Activated CD4-positive, alpha-beta T cell treated with anti-CD3 and anti-CD28 coated beads for 36 hours (primary cell): ENCODE measurements around the gene TNFRSF14. TPM values are rescaled to one million over a fixed set of nuclear protein-coding genes. Genes with fewer than 3 reads are reported as not detected.
"Not testable (repeated sequence)": the region's sequence is repeated elsewhere in the genome, so short reads cannot be mapped to it uniquely, and the experiment has no call there.

ENCODE experiments used
- ATAC-seq: fragments of 200-7000 bp; cut with Tn5 transposase; one replicate; pipeline ENCODE4 v1.10.0; 2021; ENCODE audit warnings: mild to moderate bottlenecking, moderate library complexity
- CTCF ChIA-PET: fragments of 350-600 bp; sonication (Branson Sonifier 250); formaldehyde crosslinking; loops from one replicate; lab custom pipeline; 2021; ENCODE audit warnings: antibody characterized with exemption; lab: Charles Lee
- POLR2A ChIA-PET: fragments of 350-600 bp; sonication (Branson Sonifier 250); formaldehyde crosslinking; loops from one replicate; lab custom pipeline; 2021; ENCODE audit warnings: antibody characterized with exemption, inconsistent platforms; lab: Charles Lee
- DNase-seq: peaks from one replicate; pipeline ENCODE4 v3.0.0-alpha.2; 2020
- H3K27ac Mint-ChIP-seq: one replicate; pipeline ENCODE4 v1.8.0; 2021; ENCODE audit warnings: mixed read lengths
- H3K27me3 Mint-ChIP-seq: one replicate; pipeline ENCODE4 v1.8.0; 2021; ENCODE audit warnings: mixed read lengths
- H3K36me3 Mint-ChIP-seq: one replicate; pipeline ENCODE4 v1.8.0; 2021; ENCODE audit warnings: low read depth, mixed read lengths
- H3K4me1 Mint-ChIP-seq: one replicate; pipeline ENCODE4 v1.8.0; 2021; ENCODE audit warnings: mixed read lengths
- H3K4me3 Mint-ChIP-seq: one replicate; pipeline ENCODE4 v1.8.0; 2021; ENCODE audit warnings: mild to moderate bottlenecking, moderate library complexity, mixed read lengths
- H3K9me3 Mint-ChIP-seq: one replicate; pipeline ENCODE4 v1.8.0; 2021; ENCODE audit warnings: low read depth, mixed read lengths
- intact Hi-C, 2 experiments: fragments of 100-400 bp; cut with DNase I in 1 of 2; cut with micrococcal nuclease in 1 of 2; formaldehyde crosslinking; loops; one replicate each; pipeline versions ENCODE4 v1.14.2 to v1.15.1; 2022 to 2024; cut with DNase I, micrococcal nuclease
- total RNA-seq, 2 experiments: library from RNA; stranded (reverse); gene quantifications; one replicate each; pipeline ENCODE4 v1.2.3, GENCODE V29; 2021

Gene TNFRSF14
- total RNA-seq, 2 experiments from 2014 or later, result 135 to 145 TPM

DNA sequence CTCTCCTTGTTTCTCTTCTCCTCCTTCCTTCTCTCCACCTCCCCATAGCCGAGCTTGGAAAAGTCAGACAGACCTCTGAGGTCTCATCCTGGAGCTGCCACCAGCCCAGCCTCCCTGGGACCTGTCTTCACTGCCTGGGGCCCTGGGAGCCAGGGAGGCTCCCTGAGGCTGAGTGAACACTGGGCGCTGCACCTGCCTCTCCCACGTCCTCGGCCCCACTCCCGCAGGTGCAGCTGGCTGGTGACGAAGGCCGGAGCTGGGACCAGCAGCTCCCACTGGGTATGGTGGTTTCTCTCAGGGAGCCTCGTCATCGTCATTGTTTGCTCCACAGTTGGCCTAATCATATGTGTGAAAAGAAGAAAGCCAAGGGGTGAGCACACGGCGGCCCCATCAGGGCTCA, 5.3 kb downstream of the TNFRSF14 start:
- Mint-ChIP-seq H3K4me1 (peaks cover 19% of the 10 kb centered on the region), H3K9me3 (no peaks in the 10 kb centered on the region), H3K27ac (peak overlapping the region; percentile 80), H3K4me3 (no peak overlapping the region), H3K27me3 (no peaks in the 10 kb centered on the region), H3K36me3 (peaks cover 26% of the 10 kb centered on the region)
- no peak for DNase-seq
- no peak for ATAC-seq
- intact Hi-C loops, result no loop called here
- ChIA-PET POLR2A (no interaction called here), CTCF (interaction anchor here (0.6 to 1.3 kb wide), 6 partner anchors 17 to 883 kb away, joined by 3 to 4 read pairs (median 3); no protein-coding TSS in a partner anchor)

DNA sequence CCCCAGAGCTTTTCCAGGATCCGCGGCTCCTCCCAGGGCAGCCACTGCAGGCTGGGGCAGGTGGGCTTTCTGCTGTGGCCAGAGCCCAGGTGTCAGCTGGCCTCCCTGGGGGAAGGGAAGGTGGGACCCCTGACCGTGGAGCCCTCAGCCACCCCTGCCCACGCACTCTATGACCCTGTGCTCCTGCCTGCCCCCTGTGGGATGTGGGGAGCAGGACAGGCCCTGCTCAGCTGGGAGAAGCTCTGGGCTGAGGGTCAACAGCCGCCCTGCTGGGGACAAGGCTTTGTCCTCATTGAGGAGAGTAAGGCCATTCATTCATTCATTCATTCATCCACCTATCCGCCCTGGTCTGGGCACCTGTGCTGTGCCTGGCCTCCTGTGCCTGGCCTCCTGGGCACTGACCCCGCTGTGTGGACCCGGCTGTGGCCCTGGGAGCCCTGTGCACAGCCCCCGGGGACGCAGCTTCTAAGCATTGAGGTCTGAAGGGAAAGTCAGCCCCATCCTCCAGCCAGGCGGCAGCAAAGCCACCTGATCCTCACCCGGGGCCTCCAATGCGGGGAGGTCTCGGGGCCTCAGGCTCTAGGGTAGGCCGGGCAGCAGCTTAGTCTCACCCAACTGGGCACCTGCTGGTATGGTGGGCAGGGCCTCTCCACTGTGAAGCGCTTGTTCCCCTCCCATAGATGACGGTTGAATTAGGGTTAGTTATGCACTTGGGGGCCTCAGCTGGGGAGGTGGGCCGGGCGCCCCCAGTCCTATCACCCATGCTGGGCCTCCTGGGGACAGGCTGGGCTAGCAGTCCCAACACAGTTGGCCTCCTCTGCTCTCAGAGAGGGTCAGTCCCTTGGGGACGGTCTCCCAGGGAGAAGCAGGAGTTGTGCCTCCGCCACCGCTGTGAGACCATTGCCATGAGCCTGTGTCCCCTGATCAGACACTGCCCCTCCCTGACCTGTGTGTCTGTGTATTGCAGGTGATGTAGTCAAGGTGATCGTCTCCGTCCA, 6.0 kb downstream of the TNFRSF14 start:
- H3K27ac Mint-ChIP-seq, result no peak overlapping the region
- POLR2A ChIA-PET, result no interaction called here
- DNase-seq (peak; percentile 42), ATAC-seq (peak; percentile 50)
- intact Hi-C loops, result no loop called here
- H3K4me3 Mint-ChIP-seq, result no peak overlapping the region
- peaks cover 20% of the 10 kb centered on the region for H3K36me3 Mint-ChIP-seq
- no peaks in the 10 kb centered on the region for H3K9me3 Mint-ChIP-seq
- CTCF ChIA-PET, result interaction anchor here (0.8 to 1.3 kb wide), 5 partner anchors 16 to 52 kb away, joined by 3 to 4 read pairs (median 3); no protein-coding TSS in a partner anchor
- no peaks in the 10 kb centered on the region for H3K27me3 Mint-ChIP-seq
- H3K4me1 Mint-ChIP-seq, result peaks cover 19% of the 10 kb centered on the region

DNA sequence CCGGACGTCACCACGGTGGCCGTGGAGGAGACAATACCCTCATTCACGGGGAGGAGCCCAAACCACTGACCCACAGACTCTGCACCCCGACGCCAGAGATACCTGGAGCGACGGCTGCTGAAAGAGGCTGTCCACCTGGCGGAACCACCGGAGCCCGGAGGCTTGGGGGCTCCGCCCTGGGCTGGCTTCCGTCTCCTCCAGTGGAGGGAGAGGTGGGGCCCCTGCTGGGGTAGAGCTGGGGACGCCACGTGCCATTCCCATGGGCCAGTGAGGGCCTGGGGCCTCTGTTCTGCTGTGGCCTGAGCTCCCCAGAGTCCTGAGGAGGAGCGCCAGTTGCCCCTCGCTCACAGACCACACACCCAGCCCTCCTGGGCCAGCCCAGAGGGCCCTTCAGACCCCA, 7.0 kb downstream of the TNFRSF14 start:
- H3K27ac Mint-ChIP-seq, result no peak overlapping the region
- DNase-seq, result no peak
- CTCF ChIA-PET, result interaction anchor here (1.5 kb wide), 1 partner anchor 14 kb away, joined by 6 read pairs; no protein-coding TSS in a partner anchor

DNA sequence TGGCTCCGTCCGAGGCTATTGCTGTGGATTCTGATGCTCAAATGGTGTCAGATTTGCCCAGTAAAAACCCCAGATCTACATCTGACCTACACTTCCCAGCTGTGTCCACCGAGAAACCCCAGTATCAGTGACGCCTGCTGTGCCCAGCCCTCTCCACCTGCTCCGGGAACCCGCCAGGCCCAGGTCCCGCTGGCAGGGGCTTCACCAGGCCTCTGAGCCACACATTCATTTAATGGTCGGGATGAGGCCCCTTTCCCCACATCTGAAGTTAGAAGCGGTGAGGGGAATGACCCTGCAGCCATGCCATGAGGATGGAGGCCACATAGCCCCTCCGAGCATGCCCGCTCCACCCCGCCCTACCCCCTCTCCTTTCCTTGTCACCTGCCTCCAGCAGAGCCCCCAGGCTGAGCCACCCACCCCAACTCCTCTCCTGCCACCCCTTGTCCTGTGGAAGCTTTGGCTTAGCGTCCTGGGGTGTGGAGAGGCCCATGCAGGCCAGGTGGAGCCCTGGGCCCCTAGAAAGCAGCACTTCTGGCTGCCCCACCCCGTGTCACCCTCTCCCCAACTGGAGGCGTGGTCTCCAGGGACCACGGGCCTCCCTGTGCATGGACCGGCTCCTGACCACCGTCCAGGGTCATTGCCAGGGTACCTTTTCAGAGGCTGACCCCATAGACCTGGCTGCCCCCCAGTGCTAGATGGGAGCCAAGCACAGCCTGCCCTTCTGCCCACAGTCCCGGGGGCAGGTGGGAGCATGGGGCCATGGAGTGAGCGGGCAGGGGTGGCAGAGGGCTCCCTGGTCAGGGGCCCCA, 8.0 kb downstream of the TNFRSF14 start:
- ChIA-PET CTCF (interaction anchor here (0.6 to 1.5 kb wide), 2 partner anchors 13 to 37 kb away, joined by 3 to 6 read pairs; no protein-coding TSS in a partner anchor), POLR2A (interaction anchor here (1.4 kb wide), 1 partner anchor 8 kb away, joined by 5 read pairs; the partner anchor contains the start of gene TNFRSF14)
- Mint-ChIP-seq H3K27ac (no peak overlapping the region), H3K4me3 (no peak overlapping the region), H3K9me3 (no peaks in the 10 kb centered on the region), H3K4me1 (peaks cover 8% of the 10 kb centered on the region), H3K36me3 (peaks cover 9% of the 10 kb centered on the region), H3K27me3 (no peaks in the 10 kb centered on the region)
- DNase-seq, result no peak
- intact Hi-C loops, result no loop called here
- no peak for ATAC-seq

More for the DNA sequence above, 7.0 kb downstream of the TNFRSF14 start:
- POLR2A ChIA-PET, result no interaction called here
- H3K36me3 Mint-ChIP-seq, result peaks cover 13% of the 10 kb centered on the region
- H3K4me3 Mint-ChIP-seq, result no peak overlapping the region
- H3K9me3 Mint-ChIP-seq, result no peaks in the 10 kb centered on the region
- intact Hi-C loops, result no loop called here
- H3K4me1 Mint-ChIP-seq, result peaks cover 13% of the 10 kb centered on the region
- H3K27me3 Mint-ChIP-seq, result no peaks in the 10 kb centered on the region
- no peak for ATAC-seq

DNA sequence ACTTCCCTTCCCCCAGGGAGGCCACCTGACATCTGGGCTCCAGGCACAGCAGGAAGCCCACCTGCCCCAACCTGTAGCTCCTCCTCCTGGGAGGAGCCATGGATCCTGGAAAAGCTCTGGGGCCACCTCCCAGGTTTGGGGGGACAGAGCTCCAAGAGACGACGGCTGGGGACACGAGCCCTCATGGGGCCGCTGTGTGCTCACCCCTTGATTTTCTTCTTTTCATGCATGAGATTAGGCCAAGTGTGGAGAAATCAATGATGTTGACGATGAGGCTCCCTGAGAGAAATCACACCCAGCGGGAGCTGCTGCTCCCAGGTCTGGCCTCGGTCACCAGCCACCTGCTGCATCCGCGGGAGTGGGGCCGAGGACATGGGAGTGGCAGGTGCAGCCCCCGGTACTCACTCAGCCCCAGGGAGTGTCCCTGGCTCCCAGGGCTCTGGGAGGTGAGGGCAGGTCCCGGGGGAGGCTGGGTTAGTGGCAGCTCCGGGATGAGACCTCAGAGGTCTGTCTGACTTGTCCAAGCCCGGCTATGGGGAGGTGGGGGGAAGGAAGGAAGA, 8.7 kb downstream of the TNFRSF14 start:
- ATAC-seq, result no peak
- H3K27me3 Mint-ChIP-seq, result no peaks in the 10 kb centered on the region

DNA sequence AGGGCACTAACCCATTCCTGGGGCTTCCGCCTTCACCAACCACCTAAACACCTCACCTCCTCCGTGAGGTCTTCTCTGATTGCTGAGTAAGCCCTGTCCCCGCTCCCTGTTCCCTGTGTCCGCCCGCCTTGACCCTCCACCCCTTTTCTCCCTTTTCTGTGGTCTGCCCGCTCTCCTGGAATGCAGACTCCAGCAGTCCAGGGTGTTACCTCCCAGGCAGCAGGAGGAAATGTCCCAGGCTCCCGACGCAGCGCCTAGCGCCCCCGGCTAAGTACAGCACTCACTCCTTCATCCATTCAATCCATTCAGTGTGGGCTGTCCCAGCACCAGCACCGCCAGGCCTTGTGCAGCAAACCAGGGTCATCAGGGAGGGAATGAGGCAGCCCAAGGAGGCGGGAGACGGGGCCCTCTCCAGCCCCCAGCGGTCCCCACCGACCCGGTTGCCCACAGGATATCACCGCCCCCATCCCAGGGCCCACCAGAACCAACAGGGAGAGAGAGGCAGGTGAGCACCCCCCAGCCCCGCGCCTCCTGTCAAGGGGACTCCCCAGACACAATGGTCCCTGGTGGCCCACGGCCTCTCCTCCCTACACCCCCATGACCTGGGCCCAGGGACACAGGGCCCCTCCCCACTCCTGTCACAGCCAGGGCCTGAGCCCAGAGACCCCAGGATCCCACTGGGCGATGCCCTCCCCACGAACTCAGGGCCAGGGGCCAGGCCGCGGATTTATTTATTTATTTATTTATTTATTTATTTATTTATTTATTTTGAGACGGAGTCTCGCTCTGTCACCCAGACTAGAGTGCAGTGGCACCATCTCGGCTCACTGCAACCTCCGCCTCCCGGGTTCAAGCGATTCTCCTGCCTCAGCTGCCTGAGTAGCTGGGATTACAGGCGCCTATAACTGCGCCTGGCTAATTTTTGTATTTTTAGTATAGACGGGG, 10.2 kb downstream of the TNFRSF14 start:
- H3K27me3 Mint-ChIP-seq, result no peaks in the 10 kb centered on the region
- H3K36me3 Mint-ChIP-seq, result peaks cover 5% of the 10 kb centered on the region
- ChIA-PET CTCF (no interaction called here), POLR2A (no interaction called here)
- no peaks in the 10 kb centered on the region for H3K9me3 Mint-ChIP-seq
- no peak for ATAC-seq
- no peak overlapping the region for H3K27ac Mint-ChIP-seq
- H3K4me1 Mint-ChIP-seq, result peaks cover 2% of the 10 kb centered on the region
- intact Hi-C loops, result no loop called here
- no peak for DNase-seq
- no peak overlapping the region for H3K4me3 Mint-ChIP-seq

More for the DNA sequence above, 8.7 kb downstream of the TNFRSF14 start:
- no peak overlapping the region for H3K4me3 Mint-ChIP-seq
- peaks cover 9% of the 10 kb centered on the region for H3K36me3 Mint-ChIP-seq
- no peak overlapping the region for H3K27ac Mint-ChIP-seq
- intact Hi-C loops, result no loop called here
- ChIA-PET POLR2A (interaction anchor here (1.4 kb wide), 1 partner anchor 9 kb away, joined by 5 read pairs; the partner anchor contains the start of gene TNFRSF14), CTCF (interaction anchor here (0.6 kb wide), 1 partner anchor 37 kb away, joined by 3 read pairs; no protein-coding TSS in a partner anchor)
- no peak for DNase-seq
- no peaks in the 10 kb centered on the region for H3K9me3 Mint-ChIP-seq
- H3K4me1 Mint-ChIP-seq, result peaks cover 5% of the 10 kb centered on the region

DNA sequence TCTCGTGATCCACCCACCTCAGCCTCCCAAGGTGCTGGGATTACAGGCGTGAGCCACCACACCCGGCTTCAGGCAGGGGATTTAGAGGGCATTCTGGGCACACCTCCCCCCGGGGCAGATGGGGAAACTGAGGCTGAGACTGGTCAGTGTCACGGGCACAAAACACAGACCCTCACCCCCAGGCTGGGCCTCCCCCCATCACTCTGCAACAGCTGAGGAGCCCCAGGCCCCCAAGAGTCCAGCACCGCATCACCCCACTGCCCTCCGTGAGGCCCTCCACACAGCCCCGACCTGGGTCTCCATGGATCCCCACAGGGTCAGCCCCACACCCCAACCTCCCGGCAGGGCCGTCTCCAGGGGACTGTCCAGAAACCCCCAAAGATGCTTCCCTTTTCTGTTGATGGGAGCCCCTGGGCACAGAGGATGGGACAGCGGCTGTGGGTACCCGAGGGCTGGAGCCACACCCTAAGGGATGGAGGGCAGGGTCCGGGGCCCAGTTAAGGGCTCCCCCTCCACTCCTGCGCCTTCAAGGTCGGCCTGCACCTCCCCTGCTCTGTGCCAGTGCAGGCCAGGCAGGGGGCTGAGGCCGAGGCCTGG, 11.0 kb downstream of the TNFRSF14 start:
- Mint-ChIP-seq H3K36me3 (peaks cover 3% of the 10 kb centered on the region), H3K27ac (no peak overlapping the region), H3K4me3 (no peak overlapping the region), H3K9me3 (no peaks in the 10 kb centered on the region), H3K27me3 (no peaks in the 10 kb centered on the region), H3K4me1 (no peaks in the 10 kb centered on the region)
- ATAC-seq (peak; percentile 8), DNase-seq (no peak)
- ChIA-PET CTCF (no interaction called here), POLR2A (no interaction called here)
- intact Hi-C loops, result no loop called here

DNA sequence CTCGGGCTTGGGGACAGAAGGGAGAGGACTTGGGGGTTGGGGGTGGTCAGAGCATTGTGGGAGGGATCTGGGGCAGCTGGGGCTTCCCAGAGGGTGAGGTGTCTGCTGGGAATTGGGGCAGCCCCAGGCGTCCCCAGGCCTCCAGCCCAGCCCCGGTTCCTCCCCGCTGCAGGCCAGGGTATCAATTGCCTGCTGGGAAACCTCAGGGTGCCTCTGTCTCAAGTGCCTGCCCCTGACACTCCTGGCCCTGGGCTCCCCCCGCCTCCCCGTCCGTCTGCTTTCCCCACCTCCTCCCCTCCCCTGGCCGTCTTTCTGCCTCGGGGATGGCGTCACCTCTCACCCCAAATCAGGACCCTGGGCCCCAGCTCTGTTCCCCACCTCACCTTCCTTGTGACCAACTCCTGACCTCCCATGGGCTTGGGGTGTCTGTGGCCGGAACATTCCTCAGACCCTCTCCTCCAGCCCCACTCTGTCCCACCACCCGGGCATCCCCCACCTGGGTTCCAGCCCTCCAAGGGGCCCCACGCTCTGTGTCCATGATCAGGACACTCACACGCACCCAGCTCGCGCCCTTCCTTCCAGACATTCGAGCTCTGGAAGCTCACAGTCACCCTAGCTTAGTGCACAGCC, 12.1 kb downstream of the TNFRSF14 start:
- H3K4me3 Mint-ChIP-seq, H3K27me3 Mint-ChIP-seq, intact Hi-C loops, POLR2A ChIA-PET, CTCF ChIA-PET, ATAC-seq, H3K27ac Mint-ChIP-seq, DNase-seq, H3K9me3 Mint-ChIP-seq, H3K36me3 Mint-ChIP-seq, H3K4me1 Mint-ChIP-seq: not testable (repeated sequence)

DNA sequence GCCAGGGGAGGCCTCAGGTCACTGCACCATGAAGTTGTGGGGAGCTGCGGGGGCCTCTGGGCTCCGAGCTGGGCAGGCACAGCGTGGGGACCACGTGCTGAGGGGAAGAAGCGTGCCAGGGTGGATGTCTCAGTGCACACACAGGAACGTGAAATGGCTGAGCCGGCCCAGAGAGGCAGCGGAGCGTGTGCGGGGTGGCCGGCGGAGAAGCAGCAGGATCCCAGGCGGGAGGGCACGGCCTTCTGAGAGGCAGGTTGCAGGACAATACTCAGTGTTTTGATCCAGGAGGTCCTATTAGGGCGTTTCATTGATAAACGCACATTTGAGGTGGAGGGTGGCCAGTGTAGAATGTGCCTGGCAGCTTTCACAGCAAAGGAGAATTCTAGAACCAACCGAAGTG, 12.9 kb downstream of the TNFRSF14 start:
- no peak overlapping the region for H3K27ac Mint-ChIP-seq
- intact Hi-C loops, result no loop called here
- DNase-seq, result no peak
- no peak overlapping the region for H3K4me3 Mint-ChIP-seq
- ChIA-PET POLR2A (no interaction called here), CTCF (no interaction called here)
- H3K9me3 Mint-ChIP-seq, result peaks cover 12% of the 10 kb centered on the region
- H3K4me1 Mint-ChIP-seq, result peaks cover under 1% of the 10 kb centered on the region
- no peaks in the 10 kb centered on the region for H3K36me3 Mint-ChIP-seq
- no peaks in the 10 kb centered on the region for H3K27me3 Mint-ChIP-seq
- ATAC-seq, result no peak
